ENCODE measurements around the gene THOC7.

The THOC7 gene

GRCh38 chr3:63864008-63864964 is 681 bp upstream of the THOC7 start:
- H3K9me3 ChIP-seq (replicated peaks; ENCODE audit: insufficient read depth, low read length) = no peaks in the 10 kb centered on the region
- peak overlapping the region; percentile 88 for H2AFZ ChIP-seq (ENCODE audit: low read length)
- H3K36me3 ChIP-seq (replicated peaks; ENCODE audit: insufficient read depth, low read length) = no peaks in the 10 kb centered on the region
- no peaks in the 10 kb centered on the region for H4K20me1 ChIP-seq (ENCODE audit: insufficient read depth, low read length)
- H3K4me2 ChIP-seq (ENCODE audit: low read depth, low read length) = peak overlapping the region; percentile 80
- H3K4me3 ChIP-seq (ENCODE audit: low read length) = peak overlapping the region; percentile 59
- no peaks in the 10 kb centered on the region for H3K27me3 ChIP-seq (replicated peaks; ENCODE audit: insufficient read depth, low read length)
- peak overlapping the region; percentile 88 for H3K9ac ChIP-seq (ENCODE audit: low read length)
- no peaks in the 10 kb centered on the region for H3K9me2 ChIP-seq (replicated peaks; ENCODE audit: insufficient read depth, low read length)
- peak overlapping the region; percentile 44; the same call in 1 of the 2 replicates for H3K27ac ChIP-seq (ENCODE audit: low read length)
- no peaks in the 10 kb centered on the region for H3F3A ChIP-seq (ENCODE audit: insufficient read depth, low read length)
- peaks cover 13% of the 10 kb centered on the region for H3K4me1 ChIP-seq (ENCODE audit: low read length)
- no peak for TF ChIP-seq EZH2 (optimal IDR thresholded peaks at IDR 0.05; ENCODE audit: low read depth, low read length)
- TF ChIP-seq EZH2phosphoT487 (IDR thresholded peaks at IDR 0.05; ENCODE audit: low read length) = no peak
- no peak for TF ChIP-seq CTCF (IDR thresholded peaks at IDR 0.05; ENCODE audit: low read length)
- H3K79me2 ChIP-seq (ENCODE audit: low read length) = peaks cover 87% of the 10 kb centered on the region
- DNase-seq = peak; percentile 45

GRCh38 chr3:63862804-63863149 is 828 bp downstream of the THOC7 start:
- H3K79me2 ChIP-seq (ENCODE audit: low read length) = peaks cover 85% of the 10 kb centered on the region

GRCh38 chr3:63861306-63861705 is 2.3 kb downstream of the THOC7 start:
- H3K27me3 ChIP-seq (replicated peaks; ENCODE audit: insufficient read depth, low read length) = no peaks in the 10 kb centered on the region
- peaks cover 13% of the 10 kb centered on the region for H3K4me1 ChIP-seq (ENCODE audit: low read length)
- no peak overlapping the region for H3K4me3 ChIP-seq (ENCODE audit: low read length)
- peaks cover 87% of the 10 kb centered on the region for H3K79me2 ChIP-seq (ENCODE audit: low read length)
- H3F3A ChIP-seq (ENCODE audit: insufficient read depth, low read length) = no peaks in the 10 kb centered on the region
- H3K9me2 ChIP-seq (replicated peaks; ENCODE audit: insufficient read depth, low read length) = no peaks in the 10 kb centered on the region
- DNase-seq = no peak
- no peaks in the 10 kb centered on the region for H3K9me3 ChIP-seq (replicated peaks; ENCODE audit: insufficient read depth, low read length)
- H3K4me2 ChIP-seq (ENCODE audit: low read depth, low read length) = no peak overlapping the region
- no peaks in the 10 kb centered on the region for H4K20me1 ChIP-seq (ENCODE audit: insufficient read depth, low read length)
- no peak overlapping the region for H3K9ac ChIP-seq (ENCODE audit: low read length)
- TF ChIP-seq EZH2phosphoT487 (IDR thresholded peaks at IDR 0.05; ENCODE audit: low read length) (no peak), EZH2 (optimal IDR thresholded peaks at IDR 0.05; ENCODE audit: low read depth, low read length) (no peak), CTCF (IDR thresholded peaks at IDR 0.05; ENCODE audit: low read length) (no peak)
- no peaks in the 10 kb centered on the region for H3K36me3 ChIP-seq (replicated peaks; ENCODE audit: insufficient read depth, low read length)
- H2AFZ ChIP-seq (ENCODE audit: low read length) = no peak overlapping the region
- no peak overlapping the region for H3K27ac ChIP-seq (ENCODE audit: low read length)

More at GRCh38 chr3:63862804-63863149, 828 bp downstream of the THOC7 start:
- H3K9me3 ChIP-seq (replicated peaks; ENCODE audit: insufficient read depth, low read length) = no peaks in the 10 kb centered on the region
- peaks cover 13% of the 10 kb centered on the region for H3K4me1 ChIP-seq (ENCODE audit: low read length)
- no peak for DNase-seq
- H3K4me3 ChIP-seq (ENCODE audit: low read length) = peak overlapping the region; percentile 95
- H4K20me1 ChIP-seq (ENCODE audit: insufficient read depth, low read length) = no peaks in the 10 kb centered on the region
- H3K36me3 ChIP-seq (replicated peaks; ENCODE audit: insufficient read depth, low read length) = no peaks in the 10 kb centered on the region
- peak overlapping the region; percentile 93 for H3K9ac ChIP-seq (ENCODE audit: low read length)
- H3K4me2 ChIP-seq (ENCODE audit: low read depth, low read length) = peak overlapping the region; percentile 91
- peak overlapping the region; percentile 97 for H2AFZ ChIP-seq (ENCODE audit: low read length)
- no peaks in the 10 kb centered on the region for H3K27me3 ChIP-seq (replicated peaks; ENCODE audit: insufficient read depth, low read length)
- no peaks in the 10 kb centered on the region for H3F3A ChIP-seq (ENCODE audit: insufficient read depth, low read length)
- no peak overlapping the region for H3K27ac ChIP-seq (ENCODE audit: low read length)
- H3K9me2 ChIP-seq (replicated peaks; ENCODE audit: insufficient read depth, low read length) = no peaks in the 10 kb centered on the region
- TF ChIP-seq EZH2 (optimal IDR thresholded peaks at IDR 0.05; ENCODE audit: low read depth, low read length) (no peak), EZH2phosphoT487 (IDR thresholded peaks at IDR 0.05; ENCODE audit: low read length) (no peak), CTCF (IDR thresholded peaks at IDR 0.05; ENCODE audit: low read length) (no peak)

Measured in MM.1S (cell line).